GM03348 (cell line): ENCODE data around the gene NCDN.

ENCODE experiments used
- DNase-seq: peaks from one replicate; pipeline ENCODE4 v3.0.0; 2012; ENCODE audit warnings: low spot score

The NCDN gene

DNA sequence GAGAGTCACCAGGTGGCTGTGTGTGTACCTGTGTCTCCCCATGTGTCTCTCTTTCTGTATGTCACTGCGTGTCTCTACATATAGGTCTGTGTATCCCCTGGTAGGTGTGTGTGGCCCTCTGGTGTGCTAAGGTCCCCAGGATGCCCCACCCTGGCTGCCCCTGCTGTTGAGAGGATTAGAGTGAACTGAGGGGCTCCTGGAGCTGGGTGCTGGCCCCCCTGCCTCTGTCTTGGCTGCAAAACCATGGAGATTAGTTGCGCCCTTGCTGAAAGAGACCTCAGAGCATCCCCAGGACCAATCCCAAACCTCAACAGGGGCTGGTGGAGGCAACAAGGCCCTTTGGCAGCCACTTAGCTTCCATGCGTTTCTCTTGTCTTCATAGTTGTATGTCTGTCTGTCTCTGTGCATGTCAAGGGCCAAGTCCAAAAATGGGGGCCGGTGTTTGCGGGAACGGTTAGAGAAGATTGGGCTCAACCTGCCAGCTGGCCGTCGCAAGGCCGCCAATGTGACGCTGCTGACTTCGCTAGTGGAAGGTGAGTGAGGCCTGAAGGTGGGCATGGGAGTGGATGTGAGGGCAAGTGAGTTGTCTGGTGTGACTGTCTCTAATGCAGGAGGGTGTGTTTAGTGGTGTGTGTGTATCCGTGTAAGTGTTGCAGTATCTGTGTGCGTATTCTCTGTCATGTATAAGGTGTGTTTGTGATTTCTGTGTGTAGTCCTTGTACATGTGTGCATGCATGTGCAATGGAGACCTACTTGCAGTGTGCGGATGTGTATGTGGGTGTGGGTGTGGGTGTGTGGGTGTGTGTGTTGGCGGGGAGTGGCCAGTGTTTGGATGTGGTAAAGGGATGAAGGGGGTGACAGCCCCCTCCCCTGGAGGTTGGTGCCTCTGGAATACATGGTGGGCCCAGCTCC lies 32.2 kb downstream of the NCDN start:
- DNase-seq: no peak

DNA sequence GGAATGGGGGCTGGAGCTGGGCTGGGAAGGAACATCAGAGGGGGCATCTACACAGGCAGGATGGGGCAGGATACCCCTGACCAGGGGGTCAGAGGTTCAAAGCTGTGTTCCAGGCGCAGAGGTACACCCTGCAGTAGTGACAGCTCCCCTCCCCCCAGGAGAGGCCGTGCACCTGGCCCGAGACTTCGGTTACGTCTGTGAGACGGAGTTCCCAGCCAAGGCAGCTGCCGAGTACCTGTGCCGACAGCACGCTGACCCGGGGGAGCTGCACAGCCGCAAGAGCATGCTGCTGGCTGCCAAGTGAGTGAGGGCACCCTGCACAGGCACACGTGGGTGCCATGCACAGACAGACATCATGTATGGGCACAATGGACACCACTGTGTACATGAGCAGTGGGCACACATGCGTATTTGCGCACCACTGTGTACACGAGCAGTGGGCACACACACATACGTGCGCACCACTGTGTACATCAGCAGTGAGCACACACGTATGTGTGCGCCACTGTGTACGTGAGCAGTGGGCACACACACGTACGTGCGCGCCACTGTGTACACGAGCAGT lies 33.0 kb downstream of the NCDN start:
- DNase-seq: no peak

- DNase-seq: no peak
Observed at GRCh38 chr1:35591211-35591610, 33.6 kb downstream of the NCDN start.

DNA sequence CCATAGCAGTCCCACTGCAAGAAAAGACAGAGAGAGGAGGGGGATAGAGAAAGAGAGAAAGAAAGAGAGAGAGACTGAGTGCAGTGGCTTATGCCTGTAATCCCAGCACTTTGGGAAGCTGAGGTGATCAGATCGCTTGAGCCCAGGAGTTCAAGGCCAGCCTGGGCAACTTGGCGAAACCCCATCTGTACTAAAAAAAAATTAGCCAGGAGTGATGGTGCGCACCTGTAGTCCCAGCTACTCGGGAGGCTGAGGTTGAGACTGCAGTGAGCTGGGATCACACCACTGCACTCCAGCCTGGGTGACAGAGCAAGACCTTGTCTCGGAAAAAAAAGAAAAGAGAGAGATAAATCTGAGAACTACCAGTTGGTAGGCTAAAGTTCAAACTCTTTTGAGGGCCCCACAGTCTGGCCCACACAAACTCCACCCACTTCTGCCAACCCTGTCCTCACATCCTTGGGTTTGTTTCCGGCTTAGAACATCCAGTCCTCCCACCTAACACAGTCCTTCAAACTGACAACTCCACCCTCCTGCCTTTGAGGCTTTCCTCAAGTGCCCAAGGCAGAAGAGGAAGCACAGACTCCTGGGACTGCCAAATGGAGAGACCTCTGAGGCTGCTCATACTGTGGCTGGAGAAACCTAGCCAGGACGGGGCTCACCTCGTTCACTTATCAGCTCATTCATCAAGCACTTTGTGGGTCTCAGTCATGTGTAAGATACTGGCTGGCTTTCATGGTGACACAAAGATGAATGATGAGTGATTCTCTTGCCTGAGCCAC lies 35.6 kb downstream of the NCDN start:
- no peak for DNase-seq

GRCh38 chr1:35594005-35594760 lies 36.6 kb downstream of the NCDN start:
- no peak for DNase-seq

DNA sequence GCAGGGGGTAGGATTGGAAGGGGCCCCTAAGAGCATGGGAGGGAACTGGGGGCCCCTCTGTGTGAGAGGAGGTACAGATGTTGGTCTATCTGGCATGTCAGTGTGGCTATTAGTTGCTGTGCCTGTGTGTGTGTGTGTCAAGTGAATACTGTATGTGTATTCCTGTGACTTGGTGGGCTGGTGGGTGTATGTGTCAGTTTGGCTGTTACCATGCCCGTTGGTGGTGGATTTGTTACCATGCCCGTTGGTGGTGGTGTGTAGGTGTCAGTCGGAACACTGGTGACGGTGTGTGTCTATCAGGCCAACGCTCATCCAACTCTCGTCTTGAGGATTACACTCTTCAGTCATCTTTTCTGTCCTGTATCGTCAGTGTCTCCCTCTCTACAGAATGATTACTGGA lies 38.1 kb downstream of the NCDN start:
- no peak for DNase-seq

- no peak for DNase-seq
Observed at GRCh38 chr1:35597870-35598269, 40.3 kb downstream of the NCDN start.

GRCh38 chr1:35598895-35599294 lies 41.3 kb downstream of the NCDN start:
- no peak for DNase-seq

DNA sequence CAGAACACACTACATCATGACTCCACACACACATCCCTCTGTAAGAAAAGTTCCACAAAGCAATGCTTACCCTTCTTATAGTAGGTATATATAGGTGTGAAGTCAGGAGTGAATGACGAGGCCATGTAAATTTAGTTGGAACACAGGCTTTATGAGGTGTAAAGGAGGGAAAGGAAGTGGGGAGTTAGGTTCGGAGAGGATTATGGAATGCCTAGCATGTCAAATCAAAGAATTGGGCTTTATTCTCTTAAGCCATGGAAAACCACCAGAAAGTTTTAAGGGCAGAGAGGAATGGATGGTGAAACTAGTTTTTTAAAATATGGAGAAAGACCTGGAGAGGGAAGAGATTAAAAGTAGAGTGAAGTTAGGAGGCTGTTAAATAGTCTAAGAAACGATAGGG lies 41.8 kb downstream of the NCDN start:
- no peak for DNase-seq

DNA sequence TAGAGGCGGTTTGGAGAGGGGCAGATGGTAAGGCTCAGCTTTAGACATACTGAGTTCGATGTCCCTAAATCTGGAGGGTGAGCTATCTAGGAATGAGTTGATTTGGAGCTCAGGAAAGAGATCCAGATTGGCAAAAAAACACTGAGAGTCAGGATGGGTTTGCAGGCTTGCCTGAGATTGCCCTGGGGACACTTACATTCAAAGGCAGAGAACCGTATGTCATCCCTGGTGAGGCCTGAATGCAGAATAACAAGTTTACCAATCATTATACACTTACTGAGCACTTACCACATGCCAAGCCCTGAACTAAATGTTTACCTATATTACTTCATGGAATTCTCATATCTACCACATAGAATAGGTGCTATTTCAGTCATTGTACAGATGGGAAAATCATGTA lies 43.0 kb downstream of the NCDN start:
- DNase-seq: no peak

DNA sequence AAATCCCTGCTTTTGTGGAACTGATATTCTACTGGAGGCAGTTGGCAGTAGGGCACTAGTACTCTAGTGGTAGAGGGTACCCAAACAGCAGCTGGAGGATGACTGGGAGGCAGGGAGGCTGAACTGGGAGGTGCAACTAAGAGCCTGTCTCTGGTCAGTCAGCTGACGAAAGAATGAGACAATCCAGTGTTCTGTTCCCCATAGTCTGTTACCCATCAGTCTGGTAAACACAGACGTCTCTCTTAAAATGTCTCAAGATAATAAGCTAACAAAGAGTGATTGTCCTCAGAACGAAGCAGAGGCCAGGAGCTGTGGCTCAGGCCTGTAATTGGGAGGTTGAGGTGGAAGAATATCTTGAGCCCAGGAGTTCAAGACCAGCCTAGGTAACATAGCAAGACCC lies 45.9 kb downstream of the NCDN start:
- no peak for DNase-seq

DNA sequence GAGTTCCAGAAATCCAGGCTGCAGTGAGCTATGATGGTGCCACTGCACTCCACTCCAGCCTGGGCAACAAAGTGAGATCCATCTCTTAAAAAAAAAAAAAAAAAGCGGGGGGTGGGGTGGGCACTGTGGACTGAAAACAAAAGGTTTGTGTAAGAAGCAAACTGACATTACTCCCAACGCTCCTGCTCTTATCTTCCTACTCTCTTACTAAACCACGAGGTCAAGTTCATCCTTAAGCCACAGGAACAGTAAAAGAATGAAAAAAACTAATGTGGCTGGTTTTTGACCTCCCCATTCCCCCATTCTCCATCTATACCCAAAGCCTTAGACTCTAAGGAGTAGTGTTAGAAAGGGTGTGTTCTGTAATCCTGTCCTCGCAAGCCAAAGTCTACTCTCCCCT lies 46.3 kb downstream of the NCDN start:
- no peak for DNase-seq

- no peak for DNase-seq
Observed at GRCh38 chr1:35605071-35605866, 47.7 kb downstream of the NCDN start.

DNA sequence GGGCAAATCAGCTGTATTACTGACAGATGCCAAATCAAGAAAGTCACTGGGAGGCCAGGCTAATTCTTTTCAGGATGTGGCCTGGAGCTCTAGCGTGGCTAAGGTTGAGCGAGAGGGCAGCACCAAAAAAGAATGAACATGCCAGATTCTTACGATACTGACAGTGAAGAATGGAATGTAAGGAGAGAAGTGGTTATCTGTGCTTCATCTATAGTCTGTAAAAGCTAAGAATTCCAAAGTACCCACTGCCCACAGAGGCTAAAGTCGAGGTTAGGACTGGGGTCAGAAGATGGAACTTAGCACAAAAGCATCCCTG lies 48.2 kb downstream of the NCDN start:
- DNase-seq: peak; percentile 69

DNA sequence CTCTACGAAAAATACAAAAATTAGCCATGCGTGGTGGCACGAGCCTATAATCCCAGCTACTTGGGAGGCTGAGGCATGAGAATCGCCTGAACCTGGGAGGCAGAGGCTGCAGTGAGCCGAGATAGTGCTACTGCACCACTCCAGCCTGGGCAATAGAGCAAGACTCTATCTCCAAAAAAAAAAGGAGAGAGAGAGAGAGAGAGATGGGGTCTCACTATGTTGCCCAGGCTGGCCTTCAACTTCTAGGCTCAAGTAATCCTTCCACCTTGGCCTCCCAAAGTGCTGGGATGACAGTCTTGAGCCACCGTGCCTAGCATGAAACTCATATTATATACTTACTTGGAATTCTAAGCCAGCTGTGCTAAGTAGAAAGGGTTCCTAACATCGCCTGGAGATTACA lies 54.1 kb downstream of the NCDN start:
- DNase-seq: no peak

DNA sequence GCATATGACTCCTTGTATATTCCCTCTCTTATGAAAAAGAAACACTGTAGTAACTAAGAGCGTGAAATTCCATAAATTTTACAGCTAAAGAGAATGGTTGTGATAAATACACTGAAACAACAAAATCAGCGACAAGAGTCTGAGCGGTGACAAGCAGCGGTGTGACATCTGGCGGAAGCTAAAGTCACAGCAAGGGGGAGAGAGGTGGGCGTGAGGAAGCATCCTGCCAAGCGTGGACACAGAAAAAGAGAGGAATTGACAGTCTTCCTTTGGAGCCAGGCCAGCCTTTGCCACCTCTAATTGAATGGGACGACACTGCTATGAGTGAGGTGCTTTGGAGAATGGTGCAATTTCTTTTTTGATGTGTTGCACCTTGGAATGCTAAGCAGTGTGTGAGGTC lies 57.8 kb downstream of the NCDN start:
- DNase-seq: no peak
